ENCODE measurements around the gene KRT20.

The KRT20 gene

DNA sequence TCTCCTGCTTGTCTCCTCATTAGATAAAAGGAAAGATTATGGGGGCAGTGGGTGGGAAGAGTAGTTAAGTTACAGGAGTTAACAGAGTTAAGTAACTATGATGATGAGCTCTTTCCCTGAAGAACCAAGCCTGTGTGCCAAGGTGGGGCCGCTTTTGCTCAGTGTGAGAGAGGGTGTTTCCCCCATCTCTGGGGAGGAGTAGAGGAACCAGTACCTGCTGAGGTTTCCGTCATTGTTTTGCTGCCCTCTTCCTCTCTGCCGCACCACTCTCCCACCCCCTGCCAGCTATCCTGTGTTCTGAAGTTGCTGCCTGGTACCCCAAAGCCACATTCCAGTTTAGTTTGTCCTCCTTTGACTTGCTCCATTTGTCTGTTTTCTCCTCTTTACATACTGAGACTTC lies 41.8 kb downstream of the KRT20 start:
- no peak overlapping the region for H2AFZ ChIP-seq (ENCODE audit: low read depth, low read length)
- H3K4me3 ChIP-seq (ENCODE audit: low read depth in 1 of 2, low read length in 2 of 2), result no peak overlapping the region
- H3K4me1 ChIP-seq (ENCODE audit: insufficient read depth, low read length), result no peaks in the 10 kb centered on the region
- H3K79me2 ChIP-seq (ENCODE audit: insufficient read depth, low read length), result no peaks in the 10 kb centered on the region
- no peaks in the 10 kb centered on the region for H3K27me3 ChIP-seq (ENCODE audit: insufficient read depth, low read length, poor library complexity)
- DNase-seq (no peak), ATAC-seq (ENCODE audit: insufficient read depth, low read depth) (no peak)
- H4K20me1 ChIP-seq (ENCODE audit: insufficient read depth, low read length), result no peaks in the 10 kb centered on the region
- no peak overlapping the region for H3K27ac ChIP-seq (ENCODE audit: low read length)
- no peaks in the 10 kb centered on the region for H3K9me3 ChIP-seq (ENCODE audit: insufficient read depth, low read length, severe bottlenecking)
- H3K36me3 ChIP-seq (ENCODE audit: insufficient read depth, low read length), result no peaks in the 10 kb centered on the region
- no peak overlapping the region for H3K4me2 ChIP-seq (ENCODE audit: insufficient read depth, low read length)
- H3K9ac ChIP-seq (ENCODE audit: low read depth, low read length), result no peak overlapping the region
- no peak for TF ChIP-seq EZH2 (IDR thresholded peaks at IDR 0.05; ENCODE audit: borderline replicate concordance, low read depth, low read length, severe bottlenecking)
- TF ChIP-seq, protein P1, sequence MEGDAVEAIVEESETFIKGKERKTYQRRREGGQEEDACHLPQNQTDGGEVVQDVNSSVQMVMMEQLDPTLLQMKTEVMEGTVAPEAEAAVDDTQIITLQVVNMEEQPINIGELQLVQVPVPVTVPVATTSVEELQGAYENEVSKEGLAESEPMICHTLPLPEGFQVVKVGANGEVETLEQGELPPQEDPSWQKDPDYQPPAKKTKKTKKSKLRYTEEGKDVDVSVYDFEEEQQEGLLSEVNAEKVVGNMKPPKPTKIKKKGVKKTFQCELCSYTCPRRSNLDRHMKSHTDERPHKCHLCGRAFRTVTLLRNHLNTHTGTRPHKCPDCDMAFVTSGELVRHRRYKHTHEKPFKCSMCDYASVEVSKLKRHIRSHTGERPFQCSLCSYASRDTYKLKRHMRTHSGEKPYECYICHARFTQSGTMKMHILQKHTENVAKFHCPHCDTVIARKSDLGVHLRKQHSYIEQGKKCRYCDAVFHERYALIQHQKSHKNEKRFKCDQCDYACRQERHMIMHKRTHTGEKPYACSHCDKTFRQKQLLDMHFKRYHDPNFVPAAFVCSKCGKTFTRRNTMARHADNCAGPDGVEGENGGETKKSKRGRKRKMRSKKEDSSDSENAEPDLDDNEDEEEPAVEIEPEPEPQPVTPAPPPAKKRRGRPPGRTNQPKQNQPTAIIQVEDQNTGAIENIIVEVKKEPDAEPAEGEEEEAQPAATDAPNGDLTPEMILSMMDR (IDR thresholded peaks at IDR 0.05; ENCODE audit: borderline replicate concordance, extremely low read depth, low read length, poor library complexity, severe bottlenecking), result no peak

DNA sequence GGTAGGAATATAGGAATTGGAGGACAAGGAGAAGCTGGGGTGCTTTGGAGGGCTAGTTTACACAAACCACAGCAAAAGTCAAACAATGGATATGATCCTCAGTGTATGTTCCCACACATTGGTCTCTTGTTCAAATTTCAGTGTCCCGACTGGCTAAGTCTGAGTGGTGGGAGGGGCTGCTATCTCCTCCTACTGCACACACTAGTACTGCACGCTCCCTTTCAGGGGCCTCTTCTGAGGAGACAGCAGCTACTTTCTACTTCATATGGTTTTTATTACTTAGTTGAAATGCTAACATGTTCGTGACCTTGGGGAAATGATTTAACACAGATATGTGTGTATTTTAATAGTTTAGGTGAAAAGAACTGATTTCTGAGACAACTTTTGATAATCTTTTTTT lies 43.8 kb downstream of the KRT20 start:
- H3K4me1 ChIP-seq (ENCODE audit: insufficient read depth, low read length), result no peaks in the 10 kb centered on the region
- TF ChIP-seq EZH2 (IDR thresholded peaks at IDR 0.05; ENCODE audit: borderline replicate concordance, low read depth, low read length, severe bottlenecking), result no peak
- TF ChIP-seq, protein P1 (IDR thresholded peaks at IDR 0.05; ENCODE audit: borderline replicate concordance, extremely low read depth, low read length, poor library complexity, severe bottlenecking), result no peak

DNA sequence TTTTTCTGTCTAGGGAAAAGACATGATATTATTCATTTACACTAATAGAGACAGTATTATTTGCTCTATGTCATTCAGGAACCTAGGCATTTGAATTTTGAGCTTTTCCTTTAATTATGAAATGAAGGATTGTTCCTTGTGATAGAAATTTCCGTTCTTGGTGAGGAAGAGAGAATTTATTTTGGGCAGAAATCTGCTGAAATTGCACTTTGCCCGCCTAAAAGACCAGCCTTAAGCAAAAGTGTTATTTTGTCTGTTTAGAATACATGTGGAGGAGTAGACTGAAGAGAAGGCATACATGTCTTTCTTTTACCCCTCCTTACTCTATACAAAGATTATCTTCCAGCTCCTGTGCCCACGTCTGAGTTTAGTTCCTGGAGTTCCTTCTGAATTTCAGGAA lies 45.8 kb downstream of the KRT20 start:
- Histone ChIP-seq H4K20me1 (ENCODE audit: insufficient read depth, low read length) (no peaks in the 10 kb centered on the region), H3K9me3 (ENCODE audit: insufficient read depth, low read length, severe bottlenecking) (no peaks in the 10 kb centered on the region), H3K27ac (ENCODE audit: low read length) (no peak overlapping the region), H3K27me3 (ENCODE audit: insufficient read depth, low read length, poor library complexity) (no peaks in the 10 kb centered on the region), H3K4me1 (ENCODE audit: insufficient read depth, low read length) (no peaks in the 10 kb centered on the region), H3K9ac (ENCODE audit: low read depth, low read length) (no peak overlapping the region), H3K4me3 (ENCODE audit: low read depth in 1 of 2, low read length in 2 of 2) (no peak overlapping the region), H3K79me2 (ENCODE audit: insufficient read depth, low read length) (no peaks in the 10 kb centered on the region), H2AFZ (ENCODE audit: low read depth, low read length) (no peak overlapping the region), H3K36me3 (ENCODE audit: insufficient read depth, low read length) (peaks cover 6% of the 10 kb centered on the region; the same call in 1 of the 2 replicates), H3K4me2 (ENCODE audit: insufficient read depth, low read length) (no peak overlapping the region)
- TF ChIP-seq, protein P1 (IDR thresholded peaks at IDR 0.05; ENCODE audit: borderline replicate concordance, extremely low read depth, low read length, poor library complexity, severe bottlenecking), result no peak
- TF ChIP-seq EZH2 (IDR thresholded peaks at IDR 0.05; ENCODE audit: borderline replicate concordance, low read depth, low read length, severe bottlenecking), result no peak
- ATAC-seq (ENCODE audit: insufficient read depth, low read depth), result no peak
- DNase-seq, result no peak

More for the DNA sequence above, 43.8 kb downstream of the KRT20 start:
- DNase-seq (no peak), ATAC-seq (ENCODE audit: insufficient read depth, low read depth) (no peak)
- H3K9me3 ChIP-seq (ENCODE audit: insufficient read depth, low read length, severe bottlenecking), result no peaks in the 10 kb centered on the region
- no peak overlapping the region for H3K4me3 ChIP-seq (ENCODE audit: low read depth in 1 of 2, low read length in 2 of 2)
- H3K4me2 ChIP-seq (ENCODE audit: insufficient read depth, low read length), result no peak overlapping the region
- no peak overlapping the region for H3K27ac ChIP-seq (ENCODE audit: low read length)
- H2AFZ ChIP-seq (ENCODE audit: low read depth, low read length), result no peak overlapping the region
- no peaks in the 10 kb centered on the region for H3K36me3 ChIP-seq (ENCODE audit: insufficient read depth, low read length)
- no peak overlapping the region for H3K9ac ChIP-seq (ENCODE audit: low read depth, low read length)
- no peaks in the 10 kb centered on the region for H3K27me3 ChIP-seq (ENCODE audit: insufficient read depth, low read length, poor library complexity)
- no peaks in the 10 kb centered on the region for H3K79me2 ChIP-seq (ENCODE audit: insufficient read depth, low read length)
- no peaks in the 10 kb centered on the region for H4K20me1 ChIP-seq (ENCODE audit: insufficient read depth, low read length)

DNA sequence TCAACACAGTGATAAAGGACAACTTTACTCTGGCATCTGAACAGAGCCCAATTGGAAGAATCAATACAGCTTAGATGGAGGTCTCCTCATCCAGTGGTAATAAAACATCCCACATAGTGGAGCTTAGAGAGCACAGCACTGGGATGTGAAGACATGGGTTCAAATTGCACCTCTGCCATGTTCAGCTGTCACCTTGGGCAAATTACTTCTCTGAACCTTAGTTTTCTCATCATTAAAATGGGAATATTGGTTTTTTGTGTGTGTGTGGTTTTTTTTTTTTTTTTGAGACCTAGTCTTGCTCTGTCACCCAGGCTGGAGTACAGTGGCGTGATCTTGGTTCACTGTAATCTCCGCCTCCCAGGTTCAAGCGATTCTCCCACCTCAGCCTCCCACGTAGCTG lies 49.0 kb downstream of the KRT20 start:
- no peaks in the 10 kb centered on the region for H3K79me2 ChIP-seq (ENCODE audit: insufficient read depth, low read length)
- no peak overlapping the region for H3K9ac ChIP-seq (ENCODE audit: low read depth, low read length)
- no peak overlapping the region for H3K4me2 ChIP-seq (ENCODE audit: insufficient read depth, low read length)
- no peak overlapping the region for H3K27ac ChIP-seq (ENCODE audit: low read length)
- H3K9me3 ChIP-seq (ENCODE audit: insufficient read depth, low read length, severe bottlenecking), result no peaks in the 10 kb centered on the region
- TF ChIP-seq, protein P1 (IDR thresholded peaks at IDR 0.05; ENCODE audit: borderline replicate concordance, extremely low read depth, low read length, poor library complexity, severe bottlenecking), result no peak
- no peak for TF ChIP-seq EZH2 (IDR thresholded peaks at IDR 0.05; ENCODE audit: borderline replicate concordance, low read depth, low read length, severe bottlenecking)
- H3K36me3 ChIP-seq (ENCODE audit: insufficient read depth, low read length), result peaks cover 6% of the 10 kb centered on the region; the same call in 1 of the 2 replicates
- H3K4me1 ChIP-seq (ENCODE audit: insufficient read depth, low read length), result no peaks in the 10 kb centered on the region
- DNase-seq, result no peak
- no peak overlapping the region for H2AFZ ChIP-seq (ENCODE audit: low read depth, low read length)
- H3K4me3 ChIP-seq (ENCODE audit: low read depth in 1 of 2, low read length in 2 of 2), result no peak overlapping the region
- ATAC-seq (ENCODE audit: insufficient read depth, low read depth), result no peak
- no peaks in the 10 kb centered on the region for H4K20me1 ChIP-seq (ENCODE audit: insufficient read depth, low read length)
- no peaks in the 10 kb centered on the region for H3K27me3 ChIP-seq (ENCODE audit: insufficient read depth, low read length, poor library complexity)
